Measurements from ENCODE around the gene RABEPK.
"Not testable (repeated sequence)": the region's sequence is repeated elsewhere in the genome, so short reads cannot be mapped to it uniquely, and the experiment has no call there.

GRCh38 chr9:125264068-125264467 lies 63.7 kb downstream of the RABEPK start:
- TF ChIP-seq, protein P1, sequence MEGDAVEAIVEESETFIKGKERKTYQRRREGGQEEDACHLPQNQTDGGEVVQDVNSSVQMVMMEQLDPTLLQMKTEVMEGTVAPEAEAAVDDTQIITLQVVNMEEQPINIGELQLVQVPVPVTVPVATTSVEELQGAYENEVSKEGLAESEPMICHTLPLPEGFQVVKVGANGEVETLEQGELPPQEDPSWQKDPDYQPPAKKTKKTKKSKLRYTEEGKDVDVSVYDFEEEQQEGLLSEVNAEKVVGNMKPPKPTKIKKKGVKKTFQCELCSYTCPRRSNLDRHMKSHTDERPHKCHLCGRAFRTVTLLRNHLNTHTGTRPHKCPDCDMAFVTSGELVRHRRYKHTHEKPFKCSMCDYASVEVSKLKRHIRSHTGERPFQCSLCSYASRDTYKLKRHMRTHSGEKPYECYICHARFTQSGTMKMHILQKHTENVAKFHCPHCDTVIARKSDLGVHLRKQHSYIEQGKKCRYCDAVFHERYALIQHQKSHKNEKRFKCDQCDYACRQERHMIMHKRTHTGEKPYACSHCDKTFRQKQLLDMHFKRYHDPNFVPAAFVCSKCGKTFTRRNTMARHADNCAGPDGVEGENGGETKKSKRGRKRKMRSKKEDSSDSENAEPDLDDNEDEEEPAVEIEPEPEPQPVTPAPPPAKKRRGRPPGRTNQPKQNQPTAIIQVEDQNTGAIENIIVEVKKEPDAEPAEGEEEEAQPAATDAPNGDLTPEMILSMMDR (IDR thresholded peaks at IDR 0.05), result not testable (repeated sequence)
- not testable (repeated sequence) for TF ChIP-seq POLR2A (IDR thresholded peaks at IDR 0.05)

Data from adrenal gland (tissue), 5 donors.